Chondrocyte (in vitro differentiated cells): Measurements from ENCODE around the gene LMTK2. TPM values are rescaled to one million over a fixed set of nuclear protein-coding genes. Genes with fewer than 3 reads are reported as not detected.
A peak's percentile ranks its signal among the peaks of the same experiment; 100 is the strongest.

Source experiments
- DNase-seq: peaks from one replicate; pipeline ENCODE4 v3.0.0; 2021; ENCODE audit warnings: mixed read lengths, low spot score
- H3K27ac Mint-ChIP-seq: one replicate; pipeline ENCODE4 v1.8.0; 2021; ENCODE audit warnings: mild to moderate bottlenecking, moderate library complexity, mixed read lengths; ENCODE audit not compliant: unreplicated experiment
- H3K27me3 Mint-ChIP-seq: 2 replicates; pipeline ENCODE4 v1.8.0; 2021; ENCODE audit warnings: low read depth, mixed read lengths
- H3K36me3 Mint-ChIP-seq: 2 replicates; pipeline ENCODE4 v1.8.0; 2021; ENCODE audit warnings: low read depth, mixed read lengths
- H3K4me1 Mint-ChIP-seq: 2 replicates; pipeline ENCODE4 v1.8.0; 2021; ENCODE audit warnings: low read depth, mild to moderate bottlenecking, mixed read lengths
- H3K4me3 Mint-ChIP-seq: one replicate; pipeline ENCODE4 v1.8.0; 2021; ENCODE audit warnings: mild to moderate bottlenecking, moderate library complexity, mixed read lengths; ENCODE audit not compliant: unreplicated experiment
- H3K9me3 Mint-ChIP-seq: 2 replicates; pipeline ENCODE4 v1.8.0; 2021; ENCODE audit warnings: low read depth, mixed read lengths
- CTCF ChIP-seq: fragments of 200-600 bp; sonication (generic); IDR thresholded peaks from 2 replicates; pipeline ENCODE4 v1.5.0; 2021; ENCODE audit warnings: antibody characterized with exemption, mild to moderate bottlenecking, moderate library complexity
- total RNA-seq: library from RNA; stranded (reverse); gene quantifications from 3 replicates; pipeline ENCODE4 v1.2.1, GENCODE V29; 2021

The LMTK2 gene
- total RNA-seq, 1 donor from 2014 or later = 15.0 TPM

- H3K27ac Mint-ChIP-seq = no peak overlapping the region
- peak overlapping the region; percentile 55 for H3K4me3 Mint-ChIP-seq
- peak; percentile 90 for DNase-seq
- no peaks in the 10 kb centered on the region for H3K27me3 Mint-ChIP-seq
- H3K4me1 Mint-ChIP-seq = peaks cover 5% of the 10 kb centered on the region
- H3K36me3 Mint-ChIP-seq = peaks cover 5% of the 10 kb centered on the region
- no peaks in the 10 kb centered on the region for H3K9me3 Mint-ChIP-seq
- TF ChIP-seq CTCF = no peak
Measured at GRCh38 chr7:98211676-98212531, 105.2 kb downstream of the LMTK2 start.

GRCh38 chr7:98212532-98213041 is 105.9 kb downstream of the LMTK2 start:
- Mint-ChIP-seq H3K4me1 (peaks cover 5% of the 10 kb centered on the region), H3K36me3 (peaks cover 2% of the 10 kb centered on the region), H3K4me3 (no peak overlapping the region), H3K27me3 (no peaks in the 10 kb centered on the region), H3K27ac (no peak overlapping the region), H3K9me3 (no peaks in the 10 kb centered on the region)
- no peak for TF ChIP-seq CTCF
- peak; percentile 83 for DNase-seq

- H3K4me3 Mint-ChIP-seq = no peak overlapping the region
- no peak for TF ChIP-seq CTCF
- no peaks in the 10 kb centered on the region for H3K9me3 Mint-ChIP-seq
- peak; percentile 55 for DNase-seq
- H3K27me3 Mint-ChIP-seq = no peaks in the 10 kb centered on the region
- H3K27ac Mint-ChIP-seq = no peak overlapping the region
- peaks cover 9% of the 10 kb centered on the region for H3K4me1 Mint-ChIP-seq
- H3K36me3 Mint-ChIP-seq = peaks cover 2% of the 10 kb centered on the region
Measured at GRCh38 chr7:98213296-98213887, 106.7 kb downstream of the LMTK2 start.

GRCh38 chr7:98213888-98214810 is 107.5 kb downstream of the LMTK2 start:
- H3K27me3 Mint-ChIP-seq = no peaks in the 10 kb centered on the region
- no peak overlapping the region for H3K27ac Mint-ChIP-seq
- peaks cover 15% of the 10 kb centered on the region for H3K4me1 Mint-ChIP-seq
- TF ChIP-seq CTCF = no peak
- H3K4me3 Mint-ChIP-seq = no peak overlapping the region
- peaks cover 6% of the 10 kb centered on the region for H3K36me3 Mint-ChIP-seq
- DNase-seq = peak; percentile 81
- H3K9me3 Mint-ChIP-seq = peaks cover 4% of the 10 kb centered on the region
